HepG2 (cell line): ENCODE measurements around the gene TJP2. TPM values are rescaled to one million over a fixed set of nuclear protein-coding genes. Genes with fewer than 3 reads are reported as not detected.
A peak's percentile ranks its signal among the peaks of the same experiment; 100 is the strongest.

Experiments
- ATAC-seq: fragments of 200-7000 bp; cut with Tn5 transposase; 3 replicates; pipeline ENCODE4 v1.9.1; 2020; ENCODE audit warnings: mild to moderate bottlenecking, moderate library complexity
- BruUV-seq: library from RNA; stranded (reverse); fragments of 400-500 nt; replicated peaks from 2 replicates; lab custom pipeline; 2021; lab: Mats Ljungman, UMichigan
- CTCF ChIA-PET: fragments of 300-600 bp; formaldehyde crosslinking; extraction: SDS; loops from one replicate; lab custom pipeline; 2021; ENCODE audit warnings: low total read pairs, inconsistent platforms, low intra/inter-chr PET ratio; lab: Yijun Ruan, JAX
- POLR2A ChIA-PET: fragments of 350-600 bp; sonication (Branson Sonifier 250); formaldehyde crosslinking; loops from one replicate; lab custom pipeline; 2020; ENCODE audit warnings: antibody characterized with exemption, inconsistent platforms; lab: Yijun Ruan, JAX
- DNase-seq: peaks from one replicate; pipeline ENCODE4 v3.0.0-alpha.2; 2015; ENCODE audit warnings: low spot score
- FAIRE-seq: peaks from 3 replicates; lab custom pipeline; 2011; peaks lifted over from hg19 to GRCh38; lab: Jason Lieb, UNC
- H2AFZ ChIP-seq: one replicate; pipeline ENCODE4 v1.6.1; 2011; ENCODE audit warnings: low read length, inconsistent platforms
- H3K27ac ChIP-seq: fragments of 300-600 bp; 3 replicates; pipeline ENCODE4 v1.8.0; 2011; ENCODE audit warnings: mixed run types, mild to moderate bottlenecking, mixed read lengths, low read length, inconsistent platforms; ENCODE audit not compliant: insufficient read depth; ENCODE audit errors: extremely low read length
- H3K27me3 ChIP-seq, 2 experiments: fragments of 200-600 bp in 1 of 2; 2 replicates in 1 of 2; 3 replicates in 1 of 2; pipeline versions ENCODE4 v1.6.0 to v1.8.0; 2011; ENCODE audit warnings: low read length in 2 of 2, mild to moderate bottlenecking in 2 of 2, moderate library complexity in 2 of 2, inconsistent platforms in 1 of 2; ENCODE audit not compliant: insufficient read depth in 2 of 2, control insufficient read depth in 1 of 2
- H3K36me3 ChIP-seq, 2 experiments: fragments of 200-600 bp in 1 of 2; replicated peaks in 1 of 2; 2 replicates in 1 of 2; 3 replicates in 1 of 2; pipeline versions ENCODE4 v1.5.1 to v1.8.0; 2011; ENCODE audit warnings: low read length in 2 of 2, inconsistent platforms in 1 of 2; ENCODE audit not compliant: insufficient read depth in 2 of 2, control insufficient read depth in 1 of 2
- H3K4me1 ChIP-seq: 2 replicates; pipeline ENCODE4 v1.5.1; 2012; ENCODE audit warnings: low read length, inconsistent platforms; ENCODE audit not compliant: insufficient read depth
- H3K4me2 ChIP-seq: 2 replicates; pipeline ENCODE4 v1.6.0; 2011; ENCODE audit warnings: low read depth, low read length, inconsistent platforms
- H3K4me3 ChIP-seq, 3 experiments: fragments of 200-600 bp in 1 of 3; sonication (generic), shearing (Covaris generic) in 1 of 3; replicated peaks in 1 of 3; 2 replicates each; pipeline ENCODE4 v1.5.1; 2011 to 2016; ENCODE audit warnings: low read length in 3 of 3, inconsistent platforms in 2 of 3, low read depth in 2 of 3, mild to moderate bottlenecking in 2 of 3, control low read depth in 1 of 3, mixed read lengths in 1 of 3; ENCODE audit not compliant: insufficient read depth in 1 of 3
- H3K79me2 ChIP-seq: one replicate; pipeline ENCODE4 v1.6.1; 2011; ENCODE audit warnings: low read length, inconsistent platforms; ENCODE audit not compliant: insufficient read depth
- H3K9ac ChIP-seq: 2 replicates; pipeline ENCODE4 v1.6.0; 2011; ENCODE audit warnings: mild to moderate bottlenecking, low read depth, low read length, inconsistent platforms; ENCODE audit not compliant: insufficient read depth
- H3K9me3 ChIP-seq: 2 replicates; pipeline ENCODE4 v1.5.1; 2012; ENCODE audit warnings: mild to moderate bottlenecking, low read length
- H4K20me1 ChIP-seq: 2 replicates; pipeline ENCODE4 v1.6.0; 2011; ENCODE audit warnings: inconsistent platforms, mild to moderate bottlenecking, low read length, moderate library complexity; ENCODE audit not compliant: insufficient read depth
- REXO4 ChIP-seq: sonication (generic); formaldehyde crosslinking; IDR thresholded peaks from 2 replicates; pipeline ENCODE4 v1.8.0; 2022; ENCODE audit warnings: missing genetic modification reagents, mild to moderate bottlenecking, borderline replicate concordance
- WGBS: methylation state at CpG from one replicate; pipeline ENCODE4 v1.1.6; 2017; ENCODE audit warnings: low lambda C conversion rate; 5-methylcytosine and 5-hydroxymethylcytosine counted together
- in situ Hi-C: cut with HindIII; loops from 2 replicates; pipeline ENCODE4 v1.10.0; 2017; ENCODE audit warnings: low pct_unique_long_range_greater_than_20kb; ENCODE audit not compliant: extremely low pct_ligation_motif_present
- intact Hi-C: fragments of 100-400 bp; cut with micrococcal nuclease; formaldehyde crosslinking; loops from one replicate; pipeline ENCODE4 v1.10.0; 2022; ENCODE audit not compliant: unreplicated experiment
- polyA plus RNA-seq, 8 experiments: library from polyadenylated mRNA; depleted of rRNA in 3 of 8; stranded (reverse) in 7 of 8; unstranded in 1 of 8; fragments of >200 nt; fragmentation: Illumina TruSeq in 4 of 8; extraction: Trizol in 4 of 8; gene quantifications; 2 replicates each; pipeline versions ENCODE4 v1.2.1 to v1.2.3, GENCODE V29; 2011 to 2016; ENCODE audit warnings: low read depth in 4 of 8, missing spikeins in 1 of 8, mixed read lengths in 1 of 8; ENCODE audit not compliant: insufficient read depth in 1 of 8
- total RNA-seq, 5 experiments: library from RNA; depleted of rRNA; stranded (reverse); fragments of >200 nt; fragmentation: Illumina TruSeq; extraction: Trizol; gene quantifications; 2 replicates each; pipeline ENCODE4 v1.2.3, GENCODE V29; 2016; ENCODE audit warnings: low read depth in 1 of 5
- TF ChIP-seq, protein P1 (sequence below): sonication (generic); formaldehyde crosslinking; IDR thresholded peaks from 2 replicates; pipeline ENCODE4 v1.4.0; 2020; ENCODE audit warnings: missing genetic modification reagents
- TF ChIP-seq, protein P2 (sequence below), 2 experiments: fragments of 450-650 bp in 1 of 2; sonication (generic) in 1 of 2; formaldehyde crosslinking; IDR thresholded peaks; 2 replicates each; pipeline versions ENCODE4 v1.5.0 to v1.8.0; 2020 to 2022; ENCODE audit warnings: mild to moderate bottlenecking in 1 of 2, missing genetic modification reagents in 1 of 2

Gene TJP2
- total and polyA plus RNA-seq, 2 of the 13 experiments (the other 11 are each of a cell fraction or from before 2014, with no cell fraction given) = 109 to 110 TPM

DNA sequence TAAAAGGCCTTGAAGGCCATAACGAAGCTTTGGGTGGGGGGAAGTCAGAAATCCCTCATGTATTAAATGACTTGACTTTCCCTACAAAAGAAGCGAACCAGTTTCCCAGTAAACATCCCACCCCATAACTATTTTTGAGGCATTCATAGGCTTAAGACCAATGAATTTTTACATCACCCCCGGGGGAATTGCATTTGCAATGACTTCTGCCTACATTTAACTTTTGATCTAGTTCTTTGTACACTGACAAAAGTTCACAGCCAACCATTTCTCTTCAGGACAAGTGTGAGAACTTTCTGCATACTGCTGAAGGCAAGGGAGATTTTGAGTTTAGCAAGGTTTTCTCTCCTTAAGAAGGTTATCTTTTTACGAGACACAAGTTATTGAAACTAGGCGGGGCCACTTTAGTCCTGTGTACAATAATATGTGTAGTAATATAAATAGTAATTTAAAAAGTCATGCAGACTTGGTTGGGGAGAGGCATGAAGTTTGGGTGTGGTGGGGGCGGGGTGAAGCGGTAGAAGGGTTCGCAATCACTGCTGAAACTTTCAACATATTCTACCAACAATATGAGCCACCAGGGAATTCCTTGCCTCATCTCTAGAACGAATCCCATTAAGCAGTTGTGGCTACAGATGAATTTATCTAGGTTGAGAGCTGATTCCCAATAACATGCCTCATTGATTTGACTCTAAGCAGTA is 2.5 kb downstream of the TJP2 start:
- no TSS peak for BruUV-seq
- no peak for DNase-seq
- 0 out of 2 replicates have a peak overlapping the region, but pooled peaks have one; percentile 11 for H3K9ac ChIP-seq
- CTCF ChIA-PET = no interaction called here
- peak overlapping the region; percentile 93 for H3K4me2 ChIP-seq
- H2AFZ ChIP-seq = no peak overlapping the region
- FAIRE-seq = no peak
- H3K9me3 ChIP-seq = no peaks in the 10 kb centered on the region
- POLR2A ChIA-PET = interaction anchor here (3.2 to 5.5 kb wide), 3 partner anchors 12 to 55 kb away, joined by 15 to 97 read pairs (median 15); no protein-coding TSS in a partner anchor
- peaks cover 0 to 2% of the 10 kb centered on the region in 2 experiments; a peak in 2 of 5 replicates for H3K36me3 ChIP-seq
- intact Hi-C loops = no loop called here
- TF ChIP-seq, protein P1, sequence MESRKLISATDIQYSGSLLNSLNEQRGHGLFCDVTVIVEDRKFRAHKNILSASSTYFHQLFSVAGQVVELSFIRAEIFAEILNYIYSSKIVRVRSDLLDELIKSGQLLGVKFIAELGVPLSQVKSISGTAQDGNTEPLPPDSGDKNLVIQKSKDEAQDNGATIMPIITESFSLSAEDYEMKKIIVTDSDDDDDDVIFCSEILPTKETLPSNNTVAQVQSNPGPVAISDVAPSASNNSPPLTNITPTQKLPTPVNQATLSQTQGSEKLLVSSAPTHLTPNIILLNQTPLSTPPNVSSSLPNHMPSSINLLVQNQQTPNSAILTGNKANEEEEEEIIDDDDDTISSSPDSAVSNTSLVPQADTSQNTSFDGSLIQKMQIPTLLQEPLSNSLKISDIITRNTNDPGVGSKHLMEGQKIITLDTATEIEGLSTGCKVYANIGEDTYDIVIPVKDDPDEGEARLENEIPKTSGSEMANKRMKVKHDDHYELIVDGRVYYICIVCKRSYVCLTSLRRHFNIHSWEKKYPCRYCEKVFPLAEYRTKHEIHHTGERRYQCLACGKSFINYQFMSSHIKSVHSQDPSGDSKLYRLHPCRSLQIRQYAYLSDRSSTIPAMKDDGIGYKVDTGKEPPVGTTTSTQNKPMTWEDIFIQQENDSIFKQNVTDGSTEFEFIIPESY (CRISPR knock-in tag) = peak; percentile 43; the same call in 1 of the 2 replicates
- TF ChIP-seq, protein P2, sequence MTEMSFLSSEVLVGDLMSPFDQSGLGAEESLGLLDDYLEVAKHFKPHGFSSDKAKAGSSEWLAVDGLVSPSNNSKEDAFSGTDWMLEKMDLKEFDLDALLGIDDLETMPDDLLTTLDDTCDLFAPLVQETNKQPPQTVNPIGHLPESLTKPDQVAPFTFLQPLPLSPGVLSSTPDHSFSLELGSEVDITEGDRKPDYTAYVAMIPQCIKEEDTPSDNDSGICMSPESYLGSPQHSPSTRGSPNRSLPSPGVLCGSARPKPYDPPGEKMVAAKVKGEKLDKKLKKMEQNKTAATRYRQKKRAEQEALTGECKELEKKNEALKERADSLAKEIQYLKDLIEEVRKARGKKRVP (CRISPR knock-in tag; IDR thresholded peaks at IDR 0.05) = peak in 1 of 2 experiments; percentile 69; a peak in 2 of 4 replicates
- no peak for TF ChIP-seq REXO4
- in situ Hi-C loops = no loop called here
- no peak for ATAC-seq
- H4K20me1 ChIP-seq = peaks cover 62% of the 10 kb centered on the region
- peaks cover 95% of the 10 kb centered on the region for H3K4me1 ChIP-seq
- peaks cover 91% of the 10 kb centered on the region for H3K79me2 ChIP-seq
- 52% methylated on average over 9 of the region's 9 CpGs for WGBS
- H3K27me3 ChIP-seq = no peaks in the 10 kb centered on the region
- H3K4me3 ChIP-seq = peak overlapping the region; percentile 29 to 73 (median 66); a peak in 4 of 6 replicates
- H3K27ac ChIP-seq = peak overlapping the region; percentile 48
